ENCODE measurements around the gene HRH2.
"Not testable (repeated sequence)": the region's sequence is repeated elsewhere in the genome, so short reads cannot be mapped to it uniquely, and the experiment has no call there.

Gene HRH2

DNA sequence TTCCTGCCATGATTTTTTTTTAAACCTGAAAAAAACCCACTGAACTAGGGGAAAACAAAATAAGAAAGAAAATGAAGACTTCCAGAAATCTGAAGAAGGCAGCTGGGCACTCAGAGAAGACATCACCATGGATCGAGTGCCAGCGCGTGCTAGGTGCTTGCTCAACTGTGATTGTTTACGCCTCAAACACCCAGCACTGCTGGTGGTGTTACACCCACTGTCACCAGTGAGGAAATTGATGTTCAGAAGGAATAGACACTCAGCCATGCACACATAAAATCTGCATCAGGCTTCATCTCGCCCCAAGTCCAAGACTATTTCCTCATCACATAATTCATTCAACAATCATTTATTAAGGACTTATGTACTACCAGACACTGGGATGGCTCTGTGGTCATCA, 82.1 kb downstream of the HRH2 start:
- DNase-seq (ENCODE audit: low spot score): no peak

DNA sequence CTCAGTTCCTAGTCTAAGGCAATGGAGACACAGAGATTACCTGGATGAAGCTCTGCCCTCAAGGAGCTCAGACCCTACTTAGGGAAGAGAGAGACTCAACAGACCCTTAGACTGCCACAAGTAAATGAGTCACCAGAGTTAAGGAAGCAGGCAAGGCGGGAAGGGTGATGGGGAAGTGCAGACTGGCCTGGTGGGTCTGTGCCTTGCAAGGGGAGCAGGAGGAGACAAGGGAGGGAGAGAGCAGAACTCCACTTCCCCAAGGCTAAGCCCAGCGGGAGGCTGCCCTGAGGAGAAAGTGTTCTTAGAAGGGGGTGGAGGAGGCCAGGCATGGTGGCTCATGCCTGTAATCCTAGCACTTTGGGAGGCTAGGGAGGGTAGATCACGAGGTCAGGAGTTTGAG, 83.7 kb downstream of the HRH2 start:
- DNase-seq (ENCODE audit: low spot score): no peak

DNA sequence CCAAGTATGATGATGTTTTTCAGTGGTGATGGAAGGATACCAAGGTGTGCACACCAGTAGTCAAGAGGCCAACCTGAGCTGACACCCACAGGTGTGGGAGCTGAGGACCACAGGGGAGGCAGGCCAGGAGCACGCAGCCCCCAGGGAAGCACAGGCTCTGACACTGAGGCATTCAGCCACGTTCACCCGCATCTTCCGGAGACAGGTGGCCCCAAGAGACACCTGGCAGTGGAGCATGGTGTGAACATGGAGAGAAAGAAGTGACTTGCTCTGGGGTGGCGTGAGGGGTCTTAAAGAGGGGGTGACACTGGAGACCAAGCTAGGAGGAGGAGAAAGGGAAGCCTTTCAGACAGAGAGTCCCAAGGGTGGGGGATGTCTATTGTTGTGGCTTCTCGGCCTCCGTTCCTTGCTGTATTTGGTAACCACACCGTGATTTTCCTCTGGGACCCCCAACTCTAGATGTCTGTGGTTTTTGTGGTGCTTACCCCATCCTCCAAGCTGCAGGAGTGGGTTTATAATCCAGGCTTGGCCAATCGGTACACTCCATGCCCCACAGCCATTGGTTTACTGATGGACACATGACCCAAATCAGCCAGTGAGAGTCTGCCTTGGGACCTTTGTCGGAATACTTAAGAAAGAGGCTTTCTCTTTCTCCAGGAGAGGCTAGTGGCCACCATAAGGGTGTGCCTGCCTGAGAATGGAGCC, 84.6 kb downstream of the HRH2 start:
- no peak for DNase-seq (ENCODE audit: low spot score)

DNA sequence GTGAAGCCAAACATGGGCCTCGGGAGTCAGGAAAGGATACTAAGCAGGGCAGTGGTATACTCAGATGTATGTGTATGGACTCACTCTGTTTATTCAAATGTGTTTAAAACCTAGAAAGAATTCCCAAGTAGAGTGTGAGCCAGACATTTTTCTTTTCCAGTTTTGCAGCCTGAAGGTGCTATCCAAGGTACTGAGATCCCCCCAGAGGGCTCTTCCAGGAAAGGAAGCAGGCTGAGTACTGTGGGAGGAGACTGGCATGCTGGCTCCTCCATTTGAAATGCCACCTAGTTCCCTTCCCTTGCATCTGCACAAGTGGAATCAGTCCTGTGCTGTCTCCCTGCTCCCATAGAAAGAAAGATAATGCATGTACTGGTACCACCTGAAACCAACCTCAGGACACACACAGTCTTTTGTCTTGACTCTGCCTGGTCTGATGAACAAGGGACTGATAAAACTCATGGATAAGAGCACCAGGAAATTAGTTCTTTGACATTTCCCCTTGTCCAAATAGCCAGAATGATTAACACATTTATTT, 85.9 kb downstream of the HRH2 start:
- no peak for DNase-seq (ENCODE audit: low spot score)

DNA sequence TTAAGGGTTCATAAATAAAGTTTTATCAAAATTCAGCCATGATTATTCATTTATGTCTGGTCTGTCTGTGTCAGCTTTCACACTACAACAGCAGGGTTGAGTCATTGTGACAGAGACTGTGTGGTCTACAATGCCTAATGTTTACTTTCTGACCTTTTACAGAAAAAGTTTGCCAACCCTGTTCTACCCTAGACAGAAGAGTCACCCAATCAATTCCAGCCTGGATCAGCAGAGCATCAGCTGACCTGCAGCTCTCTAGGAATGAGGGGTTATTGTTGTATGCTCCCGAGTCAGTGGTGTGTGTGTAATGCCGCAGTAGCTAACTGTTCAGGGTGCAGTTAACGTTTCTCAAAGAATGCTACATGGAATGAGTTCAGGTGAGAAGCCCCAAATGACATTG, 87.3 kb downstream of the HRH2 start:
- no peak for DNase-seq (ENCODE audit: low spot score)

DNA sequence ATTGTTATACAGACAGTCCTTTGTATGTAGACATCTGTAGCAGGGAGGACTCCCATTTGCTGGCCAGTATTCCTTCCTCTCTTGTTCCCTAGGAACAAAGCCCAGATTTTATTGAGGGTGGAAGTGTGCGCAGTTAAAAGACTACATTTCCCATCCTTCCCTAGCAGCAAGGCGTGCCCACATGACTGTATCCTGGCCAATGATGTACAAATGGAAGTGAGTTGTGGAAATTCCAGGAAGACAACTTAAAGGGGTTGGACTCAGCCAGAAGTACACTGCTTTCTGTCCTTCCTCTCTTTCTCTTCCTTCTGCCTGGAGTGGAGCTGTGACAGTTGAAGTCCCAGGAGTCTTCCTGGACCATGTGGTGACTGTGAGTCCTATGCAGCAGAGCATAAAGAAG, 89.0 kb downstream of the HRH2 start:
- no peak for DNase-seq (ENCODE audit: low spot score)

DNA sequence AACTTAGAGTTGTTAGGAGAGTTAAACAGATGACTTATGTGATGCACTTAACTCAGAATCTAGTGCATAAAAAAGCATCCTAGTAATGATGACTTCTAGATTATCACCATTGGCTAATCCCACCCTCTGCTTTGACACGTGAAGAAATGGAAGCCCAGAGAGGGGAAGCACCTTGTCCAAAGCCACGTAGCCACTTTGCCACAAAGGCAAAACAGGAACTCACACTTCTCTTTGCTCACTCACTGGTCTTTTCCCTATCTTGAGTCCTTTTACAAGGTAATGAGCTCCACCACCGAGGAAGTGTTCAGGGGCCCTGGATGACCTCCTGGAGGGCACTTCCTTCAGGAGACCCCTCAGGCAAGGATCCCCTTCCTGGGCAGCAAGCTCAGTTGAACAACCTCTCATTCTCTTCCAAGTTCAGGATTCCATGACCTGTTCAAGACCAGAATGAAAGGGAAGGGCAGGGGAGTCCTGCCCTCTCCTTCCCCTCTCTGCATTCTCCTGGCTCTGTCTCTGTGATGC, 89.7 kb downstream of the HRH2 start:
- DNase-seq (ENCODE audit: low spot score): no peak

DNA sequence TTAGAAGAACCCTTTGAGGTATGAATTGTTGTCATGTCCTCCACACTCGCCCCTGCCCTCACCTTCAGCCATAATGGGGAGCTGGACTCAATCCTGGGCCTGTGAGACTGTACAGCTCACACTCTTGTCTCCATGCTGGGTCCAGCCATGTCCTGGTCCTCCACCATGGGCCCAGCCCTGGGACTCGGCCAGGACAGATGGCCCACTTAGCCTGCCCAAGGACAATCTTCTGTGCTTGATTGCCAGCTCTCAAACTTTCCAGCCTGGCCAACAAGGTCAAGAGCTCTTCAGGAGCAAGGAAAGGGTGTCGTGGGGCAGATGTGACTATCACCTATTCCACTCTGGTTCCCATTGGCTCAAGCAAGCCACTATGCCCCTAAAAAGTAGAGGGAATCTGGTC, 90.8 kb downstream of the HRH2 start:
- no peak for DNase-seq (ENCODE audit: low spot score)

DNA sequence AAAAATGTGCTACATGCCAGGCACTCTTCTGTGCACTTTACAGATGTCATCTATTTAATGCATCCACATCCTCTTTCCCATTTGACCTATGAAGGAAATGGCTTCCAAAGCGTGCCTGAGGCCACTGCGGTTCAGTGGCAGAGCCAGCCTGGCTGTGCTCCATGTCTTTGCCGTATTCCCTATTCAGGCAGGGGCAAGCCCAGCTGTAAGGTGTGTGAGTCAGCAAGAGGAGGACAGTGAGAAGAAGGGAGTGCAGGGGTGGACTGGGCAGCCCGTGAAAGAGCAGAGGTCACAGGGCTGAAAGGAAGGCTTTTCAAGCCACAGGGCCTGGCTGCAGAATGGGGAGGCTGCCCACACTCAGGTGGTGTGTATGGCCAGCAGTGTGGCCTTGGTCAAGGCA, 91.7 kb downstream of the HRH2 start:
- no peak for DNase-seq (ENCODE audit: low spot score)

DNA sequence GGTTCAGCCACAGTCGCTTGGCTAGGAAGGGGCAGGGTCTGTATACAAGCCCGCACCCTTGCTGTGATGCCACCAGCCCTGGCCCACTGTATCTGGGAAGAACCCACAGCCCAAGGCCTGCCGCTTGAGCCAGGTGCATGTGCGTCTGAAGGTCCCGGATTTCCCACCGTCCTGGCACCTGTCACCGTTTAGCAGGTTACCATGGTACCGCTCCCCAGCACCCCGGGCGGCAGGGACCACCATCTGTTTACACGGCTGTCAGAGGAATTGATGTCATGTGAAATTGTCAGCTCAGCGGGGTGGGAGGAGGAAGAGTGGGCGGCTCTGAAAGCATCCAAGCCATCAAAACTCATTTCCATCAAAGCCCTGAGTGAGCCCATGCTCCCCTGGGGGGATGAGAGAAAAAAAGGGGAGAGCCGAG, 92.7 kb downstream of the HRH2 start:
- DNase-seq (ENCODE audit: low spot score): no peak

DNA sequence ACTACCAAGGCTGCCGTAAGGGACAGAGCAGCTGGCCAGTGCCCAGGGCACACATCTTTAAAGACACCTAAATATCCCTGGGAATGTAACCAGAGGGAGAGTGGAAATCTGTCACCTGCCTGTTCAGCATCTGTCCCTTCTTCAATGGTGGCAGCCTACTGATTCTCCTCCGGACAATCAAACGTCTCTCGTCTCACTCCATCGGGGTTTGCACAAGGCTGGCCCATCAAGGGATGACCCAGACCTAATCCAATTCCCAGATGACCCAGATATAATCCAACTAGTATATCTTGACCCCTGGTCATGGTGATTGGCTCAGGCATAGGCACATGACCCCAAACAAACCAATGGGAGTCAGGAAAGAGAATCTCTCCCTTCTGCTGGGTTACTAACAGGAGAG, 93.5 kb downstream of the HRH2 start:
- no peak for DNase-seq (ENCODE audit: low spot score)

DNA sequence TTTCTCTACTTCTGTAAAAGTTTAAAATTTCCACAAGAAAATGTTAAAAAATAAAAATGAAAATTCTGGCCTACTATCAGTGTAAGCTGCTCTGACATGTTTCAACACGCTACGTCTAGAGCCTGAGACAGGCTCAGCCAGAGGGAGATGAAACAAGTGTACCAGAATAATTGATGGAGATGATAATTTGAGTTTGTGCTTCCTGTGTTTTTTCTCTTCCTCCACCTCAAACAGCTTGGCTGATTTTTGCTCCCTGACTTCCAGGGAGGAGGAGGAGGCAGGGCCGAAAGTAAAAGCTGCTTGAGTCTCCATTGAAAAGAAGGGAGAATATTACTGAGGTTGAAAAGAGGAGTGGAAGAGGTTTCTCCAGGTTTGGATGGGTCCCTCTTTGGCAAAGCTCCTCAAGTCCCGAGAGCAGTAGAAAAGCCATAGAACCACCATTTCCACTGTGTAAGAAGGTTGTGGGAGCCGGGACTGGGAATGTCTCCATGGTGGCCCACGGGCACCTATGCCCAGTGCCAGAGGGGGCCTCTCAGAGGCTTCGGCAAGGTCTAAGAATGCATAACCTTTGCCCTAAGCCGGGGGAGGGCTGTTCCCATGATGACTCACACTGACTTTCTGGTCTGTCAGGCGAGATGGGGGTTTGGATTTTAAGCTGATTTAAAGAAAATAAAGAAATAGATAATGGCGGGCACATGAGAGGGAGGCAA, 95.1 kb downstream of the HRH2 start:
- no peak for DNase-seq (ENCODE audit: low spot score)

DNA sequence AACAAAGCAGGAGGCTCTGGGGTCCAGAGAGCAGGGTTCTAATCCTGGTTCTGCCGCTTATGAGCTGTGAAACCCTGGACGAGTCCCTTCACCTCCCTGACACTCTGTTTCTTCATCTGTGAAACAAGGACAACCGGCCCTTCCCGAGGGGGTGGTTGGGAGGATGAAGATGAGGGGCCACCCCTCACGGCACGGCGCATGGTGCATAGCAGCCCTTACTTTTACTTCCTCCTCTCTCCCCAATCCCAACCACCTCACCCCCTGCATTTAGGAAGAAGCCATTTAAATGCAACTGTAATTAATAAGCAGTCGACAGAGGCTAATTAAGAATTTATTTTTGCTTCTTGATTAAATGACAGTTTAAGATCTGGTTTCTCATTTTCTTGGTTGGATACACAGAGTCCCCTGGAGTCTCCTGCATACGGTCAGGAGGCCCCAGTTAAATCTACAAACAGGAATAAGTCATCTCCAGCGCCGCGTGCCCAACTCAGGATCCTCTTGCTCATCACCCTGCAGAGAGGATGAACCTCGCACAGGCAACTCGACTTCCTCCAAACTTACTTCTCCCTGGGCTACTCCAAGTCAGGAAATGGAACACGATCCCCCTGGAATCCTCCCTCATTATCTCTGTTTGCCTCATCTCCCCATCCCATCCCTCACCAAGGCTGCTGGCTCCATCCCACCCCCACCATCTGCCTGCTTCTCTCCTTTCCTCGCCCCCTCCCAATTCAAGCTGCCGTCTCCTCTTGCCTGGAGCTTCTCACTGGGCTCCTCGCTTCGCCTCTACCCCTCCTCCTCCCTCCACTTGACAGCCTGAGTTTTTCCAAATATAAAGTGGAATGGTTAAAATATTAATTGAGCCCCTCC, 95.9 kb downstream of the HRH2 start:
- no peak for DNase-seq (ENCODE audit: low spot score)

DNA sequence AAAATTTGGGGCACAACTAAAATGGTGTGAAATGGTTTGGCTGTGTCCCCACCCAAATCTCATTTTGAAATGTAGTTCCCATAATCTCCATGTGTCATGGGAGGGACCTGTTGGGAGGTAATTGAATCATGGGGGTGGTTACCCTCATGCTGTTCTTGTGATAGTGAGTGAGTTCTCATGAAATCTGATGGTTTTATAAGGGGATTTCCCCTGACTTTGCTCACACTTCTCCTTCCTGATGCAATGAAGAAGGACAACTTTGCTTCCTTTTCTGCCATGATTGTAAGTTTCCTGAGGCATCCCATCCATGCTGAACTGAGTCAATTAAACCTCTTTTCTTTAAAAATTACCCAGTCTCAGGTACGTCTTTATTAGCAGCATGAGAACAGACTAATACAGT, 102.1 kb downstream of the HRH2 start:
- DNase-seq (ENCODE audit: low spot score): not testable (repeated sequence)
